Measurements from ENCODE around the gene MYO10.
"Not testable (repeated sequence)": the region's sequence is repeated elsewhere in the genome, so short reads cannot be mapped to it uniquely, and the experiment has no call there.

Gene MYO10

DNA sequence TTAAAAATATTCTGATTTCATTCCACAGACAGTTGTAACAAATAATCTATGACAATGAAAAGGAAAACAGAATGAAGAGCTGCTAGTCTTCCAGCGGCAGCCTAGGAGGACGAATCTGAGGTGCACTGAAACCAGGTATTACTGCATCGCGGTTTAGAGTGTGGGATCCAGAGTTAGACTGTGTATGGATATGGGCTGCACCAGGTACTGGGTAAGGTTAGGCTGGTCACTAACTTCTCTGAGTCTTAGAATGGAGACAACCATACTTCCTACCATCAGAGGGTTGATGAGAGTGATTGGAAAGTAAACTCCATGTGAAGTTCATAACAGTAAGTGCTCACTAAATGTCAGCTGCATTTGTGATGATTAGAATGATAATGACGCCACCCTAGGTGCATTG lies 158.7 kb downstream of the MYO10 start:
- DNase-seq: no peak

DNA sequence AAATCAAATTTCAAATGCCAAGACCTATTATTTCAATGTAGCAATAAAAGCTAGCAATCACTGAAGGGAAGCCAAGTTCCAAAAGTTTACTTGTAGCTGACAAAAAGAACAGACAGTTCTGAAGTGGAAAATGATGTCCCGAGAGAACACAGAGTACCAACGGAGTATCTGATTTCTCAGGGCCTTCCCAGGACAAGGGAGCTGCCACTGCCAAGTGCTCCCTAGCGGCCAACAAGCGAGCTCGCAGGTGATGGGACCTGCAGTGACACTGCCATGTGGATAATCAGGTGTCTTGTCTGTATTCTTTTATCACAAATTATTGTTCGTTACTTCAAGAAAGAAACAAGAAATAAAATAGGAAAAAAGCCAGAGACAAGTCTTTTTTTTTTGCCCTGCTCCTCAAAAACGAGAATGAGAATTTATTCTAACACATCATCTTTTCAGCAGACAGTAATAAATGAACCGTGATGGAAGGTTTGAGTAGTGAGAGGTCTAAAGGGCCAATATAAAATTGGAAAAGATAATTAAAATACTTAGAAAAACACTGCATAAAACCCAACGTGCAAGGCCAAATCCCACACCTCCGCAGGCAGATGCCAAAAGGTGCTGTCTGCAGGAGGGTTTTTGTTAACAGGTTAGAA lies 159.4 kb downstream of the MYO10 start:
- peak; percentile 37 for DNase-seq

DNA sequence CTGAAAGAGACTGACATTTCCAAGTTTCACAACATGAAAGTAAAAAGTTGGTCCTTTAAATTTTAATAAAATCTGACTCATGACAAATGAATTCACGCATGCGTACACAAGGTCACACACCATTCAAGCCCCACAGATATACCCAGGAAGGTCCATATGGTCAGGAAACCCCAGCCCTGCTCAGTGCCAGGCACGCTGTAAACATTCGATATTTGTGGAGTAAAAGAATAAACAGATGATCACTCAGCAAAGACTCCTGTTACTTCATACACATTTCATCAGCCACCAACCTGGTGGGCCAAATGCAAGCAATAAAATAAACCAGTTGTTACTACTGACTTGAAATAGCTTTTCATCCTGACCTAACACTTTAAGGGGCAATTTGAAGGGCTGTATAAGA lies 161.3 kb downstream of the MYO10 start:
- DNase-seq: no peak

DNA sequence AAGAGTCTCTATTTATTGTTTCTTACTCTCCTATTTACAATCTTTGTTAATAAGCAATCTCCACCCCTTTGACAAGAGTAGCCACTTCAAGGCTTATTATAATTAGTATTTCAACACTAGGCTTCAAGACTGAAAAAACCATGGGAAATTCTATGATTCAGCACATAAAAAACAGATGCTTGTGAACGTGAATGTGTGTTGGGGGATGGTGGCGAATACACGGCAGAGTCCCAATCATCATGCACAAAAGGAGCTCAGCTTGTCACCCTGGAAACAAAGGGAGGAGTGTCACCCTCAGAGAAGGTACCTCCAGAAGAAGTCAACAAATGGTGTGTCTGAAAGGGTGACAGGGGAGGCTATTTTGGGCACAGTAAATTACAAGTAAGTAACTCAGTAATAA lies 162.1 kb downstream of the MYO10 start:
- peak; percentile 17 for DNase-seq

DNA sequence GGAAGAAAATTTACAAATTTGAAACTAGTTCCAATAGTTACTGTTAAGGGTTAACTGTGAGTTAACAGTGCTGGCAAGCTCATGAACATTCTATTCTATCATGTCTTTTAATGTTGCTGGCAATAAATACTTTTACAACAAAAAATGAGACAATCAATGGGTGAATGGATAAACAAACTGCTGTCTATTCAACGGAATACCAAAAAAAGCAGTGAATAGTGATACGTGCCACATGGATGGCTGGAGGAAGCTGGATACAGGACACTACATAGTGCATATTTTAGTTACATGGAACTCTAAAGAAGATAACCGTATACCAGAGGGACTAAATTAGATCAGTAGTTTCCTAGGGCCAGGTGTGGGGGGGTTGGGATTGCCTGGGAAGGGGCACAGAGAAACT lies 163.5 kb downstream of the MYO10 start:
- no peak for DNase-seq

DNA sequence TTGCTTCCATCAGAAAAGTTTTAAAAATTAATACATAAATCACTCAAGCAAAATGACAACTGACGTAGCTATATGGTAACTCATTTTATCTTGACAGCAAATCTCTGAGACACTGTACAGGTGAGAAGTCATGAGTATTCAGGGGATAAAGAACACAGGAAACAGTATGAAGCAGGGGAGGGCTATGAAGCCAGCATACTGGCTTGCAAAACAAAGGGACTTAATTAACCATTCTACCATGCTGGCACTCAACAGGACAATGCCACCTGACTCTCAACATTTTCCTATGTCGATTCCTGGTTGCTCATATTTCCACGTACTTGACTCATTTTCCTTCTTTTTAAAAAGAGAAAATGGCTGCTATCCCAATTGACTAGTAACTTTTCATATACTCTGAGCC lies 167.9 kb downstream of the MYO10 start:
- DNase-seq: no peak

DNA sequence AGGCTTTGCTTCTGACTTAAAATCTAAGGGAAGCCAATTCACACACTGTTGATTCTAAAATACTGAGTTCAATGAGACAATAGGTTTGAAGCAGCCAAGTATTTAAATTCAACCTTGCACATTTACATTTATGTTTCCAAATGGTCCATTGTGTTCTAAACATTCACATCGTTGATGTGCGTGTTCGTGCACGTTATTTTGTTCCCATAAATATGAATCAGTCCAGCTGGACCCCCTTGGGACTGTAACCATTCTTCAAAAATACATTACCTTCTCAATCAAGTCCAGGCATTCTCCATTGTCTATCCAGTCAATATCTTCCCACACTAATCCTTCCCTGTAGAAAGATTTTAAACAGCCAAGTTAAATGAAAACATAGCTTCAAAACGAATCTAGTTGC lies 172.9 kb downstream of the MYO10 start:
- DNase-seq: no peak

DNA sequence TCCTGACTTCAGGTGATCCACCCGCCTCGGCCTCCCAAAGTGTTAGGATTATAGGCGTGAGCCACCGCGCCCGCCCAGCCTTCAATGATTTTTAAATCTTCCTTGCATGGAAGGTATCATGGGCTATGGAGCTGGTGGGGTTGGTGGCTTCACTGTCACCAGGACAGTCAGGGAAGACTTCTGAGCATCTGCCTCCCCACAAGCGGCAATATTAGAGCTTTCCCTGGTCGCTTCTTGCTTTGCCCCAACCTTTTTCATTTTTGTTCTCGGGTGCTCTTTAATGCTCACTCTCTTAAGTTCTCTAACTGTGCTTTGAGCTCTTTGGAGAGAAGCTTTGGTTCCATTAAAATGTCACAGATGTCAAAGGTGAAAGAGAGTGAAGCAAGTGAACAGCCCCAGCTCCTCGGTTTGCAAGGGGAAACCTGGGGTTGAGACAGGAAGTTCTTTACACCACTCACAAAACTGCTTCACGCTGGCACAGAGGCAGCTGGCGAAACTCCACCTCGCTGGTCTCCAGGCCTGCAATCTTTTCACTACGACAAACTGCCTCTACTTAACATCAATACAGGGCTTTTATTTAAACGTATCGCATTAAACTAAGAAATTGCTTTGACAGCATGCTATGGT lies 176.8 kb downstream of the MYO10 start:
- no peak for DNase-seq

DNA sequence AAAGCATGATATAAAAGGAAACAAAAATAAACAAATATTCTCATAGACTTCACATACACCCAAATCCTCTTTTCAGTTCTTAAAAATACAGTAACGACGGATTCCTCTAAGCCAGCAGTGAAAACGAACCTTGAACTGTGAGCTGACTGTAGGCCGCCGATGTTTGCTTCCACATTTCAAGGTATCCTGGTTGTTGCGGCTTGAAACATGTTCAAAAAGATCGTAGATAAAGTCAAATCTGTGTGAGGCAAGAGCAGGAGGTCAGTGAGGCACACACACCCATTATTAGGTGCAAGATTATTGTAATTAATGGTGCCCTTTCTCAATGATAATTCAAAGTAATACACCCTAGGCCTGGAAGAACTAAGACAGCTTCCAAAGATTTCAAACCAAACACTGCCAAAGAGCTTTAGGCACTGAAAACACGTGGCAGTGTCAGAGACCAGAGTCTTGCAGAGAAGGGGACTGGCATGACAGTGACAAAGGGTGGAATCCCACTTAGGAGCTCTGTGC lies 178.0 kb downstream of the MYO10 start:
- no peak for DNase-seq

DNA sequence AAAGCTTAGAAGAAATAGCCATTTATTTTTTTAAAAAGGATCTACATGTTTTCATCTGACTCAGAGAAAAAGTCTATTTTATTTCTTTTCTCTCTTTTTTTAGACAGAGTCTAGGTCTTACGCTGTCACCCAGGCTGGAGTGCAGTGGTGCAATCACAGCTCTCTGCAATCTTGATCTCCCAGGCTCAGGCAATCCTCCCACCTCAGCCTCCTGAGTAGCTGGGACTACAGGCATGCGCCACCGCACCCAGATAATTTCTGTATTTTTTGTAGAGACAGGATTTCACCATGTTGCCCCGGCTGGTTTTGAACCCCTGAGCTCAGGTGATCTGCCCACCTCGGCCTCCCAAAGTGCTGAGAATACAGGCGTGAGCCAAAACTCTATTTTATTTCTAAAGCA lies 178.5 kb downstream of the MYO10 start:
- not testable (repeated sequence) for DNase-seq

DNA sequence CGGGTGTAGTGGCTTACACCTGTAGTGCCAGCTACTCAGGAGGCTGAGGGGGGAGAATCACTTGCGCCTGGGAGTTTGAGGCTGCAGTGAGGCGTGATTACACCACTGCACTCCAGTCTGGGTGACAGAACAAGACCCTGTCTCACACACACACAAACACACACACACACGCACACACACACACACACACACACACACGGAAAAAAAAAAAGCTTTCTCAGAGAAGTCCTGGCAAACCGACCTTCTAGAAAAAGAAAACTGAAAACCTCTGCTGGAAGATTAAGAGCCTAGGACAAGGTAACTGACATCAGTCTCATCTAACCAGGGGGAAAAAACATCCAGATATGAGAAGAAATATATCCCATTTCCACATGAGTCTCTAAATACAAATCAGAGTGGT lies 178.9 kb downstream of the MYO10 start:
- DNase-seq: no peak

DNA sequence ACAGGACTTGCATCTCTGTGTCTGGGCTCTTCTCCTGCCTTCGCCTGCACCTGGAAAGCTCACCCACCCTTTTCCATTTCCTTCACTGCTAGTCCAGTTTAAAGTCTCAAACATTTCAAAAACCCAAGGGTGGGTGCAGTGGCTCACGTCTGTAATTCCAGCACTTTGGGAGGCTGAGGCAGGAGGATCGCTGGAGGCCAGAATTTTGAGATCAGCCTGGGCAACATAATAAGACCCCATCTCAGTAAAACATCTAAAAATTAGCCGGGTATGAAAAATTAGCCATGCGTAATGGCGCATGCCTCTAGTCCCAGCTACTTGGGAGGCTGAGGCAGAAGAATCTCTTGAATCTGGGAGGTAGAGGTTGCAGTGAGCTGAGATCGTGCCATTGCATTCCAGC lies 179.4 kb downstream of the MYO10 start:
- no peak for DNase-seq

DNA sequence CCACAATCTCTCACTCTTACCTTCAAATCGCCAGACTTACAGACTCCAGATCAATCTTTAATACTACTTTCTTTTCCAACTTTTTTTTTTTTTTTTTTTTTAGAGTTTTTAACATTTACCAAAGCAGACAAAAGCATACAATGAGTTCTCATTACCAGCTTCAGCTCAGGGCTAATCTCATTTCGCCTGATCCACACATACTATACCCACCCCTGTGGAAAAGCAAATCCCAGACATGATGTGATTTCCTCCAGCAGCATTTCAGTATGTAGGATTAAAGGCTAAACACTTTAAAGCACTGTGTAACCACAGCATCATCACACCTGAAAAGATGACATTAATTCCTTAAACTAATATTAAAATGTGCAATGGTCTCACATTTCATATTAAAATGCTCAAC lies 180.4 kb downstream of the MYO10 start:
- no peak for DNase-seq

DNA sequence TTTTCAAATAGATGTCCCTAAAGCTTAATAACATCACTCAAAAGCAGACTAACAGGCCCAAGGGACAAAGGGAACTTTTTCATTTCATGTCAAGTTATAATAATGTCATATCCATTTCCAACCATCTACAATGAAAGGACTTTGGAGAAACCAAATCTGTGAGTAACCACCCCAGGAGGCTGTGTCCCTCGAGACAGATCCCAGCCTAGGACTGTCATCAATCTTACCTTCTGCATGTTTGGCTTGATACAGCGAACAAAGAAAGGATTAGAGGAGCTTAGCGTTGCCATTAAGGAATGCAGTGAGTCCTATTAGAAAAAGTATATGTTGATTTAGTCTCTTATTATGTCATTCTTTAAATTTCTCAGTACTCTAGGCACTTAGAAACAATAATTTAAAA lies 181.5 kb downstream of the MYO10 start:
- DNase-seq: no peak

DNA sequence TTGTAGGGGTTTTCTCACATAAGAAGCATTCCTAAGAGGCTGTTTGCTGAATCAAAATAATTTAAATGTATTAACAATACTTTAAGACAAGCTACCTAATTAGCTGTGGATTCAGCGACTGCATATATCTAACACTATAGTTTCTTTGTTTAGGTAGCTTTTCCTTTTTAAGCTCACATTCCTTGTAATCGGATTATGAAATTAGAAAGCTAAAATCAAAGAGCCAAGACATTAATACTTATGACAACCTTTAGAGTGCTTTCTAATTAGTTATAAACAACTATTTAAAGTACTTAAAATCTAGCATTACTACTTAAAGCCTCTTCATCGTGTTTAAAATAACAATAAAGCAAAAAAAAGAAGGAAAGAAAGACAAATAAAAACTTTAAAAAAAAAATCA lies 182.0 kb downstream of the MYO10 start:
- no peak for DNase-seq

DNA sequence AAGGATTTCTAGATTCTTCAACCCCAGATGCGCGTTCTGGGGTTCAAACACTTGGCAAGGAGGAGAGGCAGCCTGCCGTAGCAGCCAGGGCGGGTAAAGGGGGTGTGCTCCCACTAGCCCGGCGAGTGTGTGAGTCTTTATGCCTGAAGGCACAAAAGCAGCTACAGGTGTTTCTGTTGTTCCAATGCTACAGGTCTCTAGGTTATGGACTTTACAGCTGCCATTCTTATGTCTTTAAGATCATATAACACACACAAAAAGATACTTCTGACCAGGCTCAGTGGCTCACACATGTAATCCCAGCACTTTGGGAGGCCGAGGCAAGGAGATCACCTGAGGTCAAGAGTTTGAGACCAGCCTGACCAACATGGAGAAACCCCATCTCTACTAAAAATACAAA lies 185.6 kb downstream of the MYO10 start:
- DNase-seq: no peak

DNA sequence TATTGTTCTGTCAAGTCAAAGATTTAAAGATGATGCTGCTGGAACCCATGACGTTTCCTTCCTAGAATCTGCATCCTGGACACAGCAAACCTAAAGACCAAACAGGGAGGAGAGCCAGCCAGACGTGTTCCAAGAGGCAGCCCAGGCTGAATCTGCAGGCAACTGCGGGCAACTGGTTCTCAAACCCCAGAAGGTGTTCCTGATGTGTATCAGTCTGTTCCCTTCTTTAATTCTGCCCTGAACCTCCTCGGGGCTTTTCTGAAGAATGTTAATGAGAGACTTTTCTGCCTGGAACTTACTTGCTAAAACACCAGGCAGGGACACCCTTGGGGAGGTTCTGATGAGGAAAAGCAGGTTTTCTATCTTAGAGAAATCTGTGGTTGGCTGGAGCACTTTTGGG lies 186.5 kb downstream of the MYO10 start:
- DNase-seq: no peak

DNA sequence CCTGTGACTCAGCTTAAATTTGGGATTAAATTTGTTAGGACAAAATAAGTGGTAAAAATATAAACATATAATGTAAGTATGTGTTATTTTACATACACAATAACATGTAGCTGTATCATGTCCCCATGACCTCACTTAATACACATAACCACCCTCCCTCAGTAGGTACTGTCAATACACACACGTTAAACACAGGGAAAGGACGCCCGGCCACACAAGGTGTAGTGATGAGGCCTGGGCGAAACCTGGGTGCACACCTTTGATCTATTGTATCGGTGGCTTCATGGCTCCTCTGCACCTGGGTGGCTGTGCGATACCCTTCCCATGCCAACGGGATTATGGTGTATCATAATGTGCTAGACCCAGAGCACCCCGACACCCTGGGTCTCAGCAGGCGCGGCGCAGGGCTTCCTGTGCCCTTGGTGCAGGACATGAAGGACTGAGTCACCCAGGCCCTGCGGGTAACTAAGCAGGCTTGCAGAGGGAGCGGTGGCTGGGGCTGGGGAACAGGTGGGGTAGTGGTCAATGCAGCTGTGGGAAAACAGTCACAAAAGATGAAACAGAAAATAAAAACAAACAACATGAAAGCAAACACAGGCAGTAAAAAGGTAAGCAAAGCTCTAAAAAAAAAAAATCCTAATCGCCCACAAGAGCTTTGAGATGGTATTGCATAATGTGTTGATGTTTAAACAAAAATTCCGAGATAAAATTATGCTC lies 191.8 kb downstream of the MYO10 start:
- no peak for DNase-seq

DNA sequence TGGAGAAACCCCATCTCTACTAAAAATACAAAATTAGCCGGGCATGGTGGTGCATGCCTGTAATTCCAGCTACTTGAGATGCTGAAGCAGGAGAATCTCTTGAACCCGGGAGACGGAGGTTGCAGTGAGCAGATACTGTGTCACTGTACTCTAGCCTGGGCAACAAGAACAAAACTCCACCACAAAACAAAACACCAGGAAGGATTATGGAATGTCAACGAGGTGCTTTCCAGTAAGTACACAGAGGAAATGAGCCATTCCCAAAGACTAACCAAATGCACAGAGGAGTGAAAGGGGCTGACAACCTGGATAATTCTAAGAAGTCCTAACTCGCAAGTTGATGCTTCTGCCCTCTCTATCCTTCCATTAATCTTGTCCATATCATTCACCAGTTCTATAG lies 193.2 kb downstream of the MYO10 start:
- DNase-seq: no peak

DNA sequence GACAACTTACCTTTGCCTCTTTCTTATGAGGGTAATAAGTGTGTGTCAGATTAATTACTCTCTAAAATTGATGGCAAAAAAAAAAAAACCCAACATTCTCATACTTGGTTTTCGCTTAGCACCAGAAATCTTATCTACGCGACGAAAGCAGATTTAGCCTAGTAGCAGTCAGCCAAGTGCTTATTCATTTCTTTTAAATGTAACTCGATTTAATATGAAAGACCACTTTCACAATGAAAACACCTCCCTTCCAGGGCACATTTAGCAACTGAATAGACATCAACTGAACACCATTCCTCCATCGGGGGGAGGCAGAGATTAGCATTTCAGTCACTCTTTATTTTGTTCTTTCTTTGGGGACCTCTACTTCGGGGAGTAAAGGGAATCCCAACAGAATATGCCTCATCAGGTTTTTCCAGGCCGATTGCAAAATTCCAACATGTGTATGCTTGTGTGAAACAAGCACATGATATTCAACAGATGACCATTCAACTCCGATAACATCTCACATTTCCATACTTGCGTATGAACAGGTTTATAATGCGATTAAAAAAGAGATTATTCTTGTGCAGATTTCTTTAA lies 195.2 kb downstream of the MYO10 start:
- DNase-seq: peak; percentile 47

DNA sequence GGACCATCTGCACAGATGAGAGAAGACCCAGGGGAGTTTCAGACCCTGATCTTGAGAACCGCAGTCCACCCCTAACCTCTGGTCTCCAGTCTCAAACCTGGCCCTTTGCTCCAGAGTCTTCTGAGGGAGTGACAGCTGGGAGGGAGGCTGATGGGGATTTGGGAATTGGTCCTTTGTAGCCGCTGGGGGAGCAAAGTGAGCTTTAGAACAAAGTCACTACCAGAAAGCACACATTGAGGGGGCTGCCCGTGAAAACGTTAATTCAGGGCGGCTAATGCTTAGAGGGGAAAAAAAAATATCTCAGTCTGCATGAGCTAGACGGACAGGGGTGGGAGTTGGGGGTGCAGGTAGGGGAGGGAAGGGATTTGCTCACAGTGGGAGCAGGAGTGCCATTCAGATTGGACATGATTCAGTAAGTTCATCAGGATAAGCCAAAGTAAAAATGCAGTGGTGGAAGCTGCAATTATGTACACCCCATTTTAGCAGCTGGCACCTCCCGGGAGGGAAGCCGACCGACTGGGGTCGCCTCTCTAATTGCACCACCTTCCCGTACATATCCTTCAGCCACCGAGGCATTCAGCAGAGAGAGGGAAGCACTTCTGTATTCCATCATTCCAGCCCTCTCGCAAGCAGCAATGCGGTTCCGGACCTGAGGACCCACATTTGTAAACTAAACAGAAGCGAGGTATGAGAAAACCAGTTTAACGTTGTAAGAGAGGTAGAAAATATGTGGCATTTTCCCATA lies 195.8 kb downstream of the MYO10 start:
- DNase-seq: peak; percentile 74

DNA sequence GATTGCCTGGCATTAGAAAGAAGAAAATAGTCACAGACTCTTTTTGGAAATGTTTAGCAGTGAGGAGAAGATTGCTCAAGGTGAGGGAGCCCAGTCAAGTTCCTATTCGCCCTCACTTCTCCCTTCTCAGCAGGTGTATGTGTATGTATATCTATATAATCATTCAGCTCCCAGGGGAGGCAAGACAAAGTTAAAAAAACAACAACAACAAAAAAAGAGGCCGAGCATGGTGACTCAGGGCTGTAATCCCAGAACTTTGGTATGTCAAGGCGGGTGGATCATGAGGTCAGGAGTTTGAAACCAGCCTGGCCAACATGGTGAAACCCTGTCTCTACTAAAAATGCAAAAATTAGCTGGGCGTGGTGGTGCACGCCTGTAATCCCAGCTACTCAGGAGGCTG lies 197.7 kb downstream of the MYO10 start:
- DNase-seq: peak; percentile 16
